Mesendoderm (in vitro differentiated cells): Measurements from ENCODE around the gene MYO10.

Experiments used
- DNase-seq: peaks from one replicate; pipeline ENCODE4 v3.0.0; 2013
- H2AK5ac ChIP-seq: 2 replicates; pipeline ENCODE4 v1.6.1; 2013; ENCODE audit warnings: low read length, inconsistent platforms
- H2BK120ac ChIP-seq: 2 replicates; pipeline ENCODE4 v1.6.1; 2013; ENCODE audit warnings: low read depth, mild to moderate bottlenecking, low read length, moderate library complexity, mixed read lengths
- H2BK15ac ChIP-seq: replicated peaks from 2 replicates; pipeline ENCODE4 v1.6.1; 2013; ENCODE audit warnings: low read depth, mild to moderate bottlenecking, moderate library complexity
- H2BK5ac ChIP-seq: 2 replicates; pipeline ENCODE4 v1.6.1; 2013; ENCODE audit warnings: low read length, inconsistent platforms
- H3K18ac ChIP-seq: 2 replicates; pipeline ENCODE4 v1.6.1; 2013; ENCODE audit warnings: mild to moderate bottlenecking, low read length, mixed read lengths
- H3K23ac ChIP-seq: one replicate; pipeline ENCODE4 v1.6.1; 2013; ENCODE audit warnings: low read length
- H3K27ac ChIP-seq: 2 replicates; pipeline ENCODE4 v1.5.1; 2013; ENCODE audit warnings: low read depth, mild to moderate bottlenecking, inconsistent platforms, low read length, moderate library complexity
- H3K27me3 ChIP-seq: 2 replicates; pipeline ENCODE4 v1.6.1; 2013; ENCODE audit warnings: low read length, control low read depth, mild to moderate bottlenecking, inconsistent platforms; ENCODE audit not compliant: insufficient read depth, poor library complexity
- H3K36me3 ChIP-seq: 2 replicates; pipeline ENCODE4 v1.6.1; 2013; ENCODE audit warnings: low read length, inconsistent platforms; ENCODE audit not compliant: control insufficient read depth, insufficient read depth
- H3K4ac ChIP-seq: one replicate; pipeline ENCODE4 v1.6.1; 2013; ENCODE audit warnings: low read depth, mild to moderate bottlenecking, low read length, moderate library complexity
- H3K4me1 ChIP-seq: 2 replicates; pipeline ENCODE4 v1.6.1; 2013; ENCODE audit warnings: low read depth, low read length, inconsistent platforms; ENCODE audit not compliant: control insufficient read depth
- H3K4me2 ChIP-seq: 2 replicates; pipeline ENCODE4 v1.6.1; 2013; ENCODE audit warnings: low read length
- H3K4me3 ChIP-seq: 2 replicates; pipeline ENCODE4 v1.5.1; 2013; ENCODE audit warnings: mild to moderate bottlenecking, low read length
- H3K56ac ChIP-seq: one replicate; pipeline ENCODE4 v1.6.1; 2013; ENCODE audit warnings: low read length
- H3K79me1 ChIP-seq: 2 replicates; pipeline ENCODE4 v1.6.1; 2013; ENCODE audit warnings: low read length, inconsistent platforms
- H3K79me2 ChIP-seq: 2 replicates; pipeline ENCODE4 v1.6.1; 2013; ENCODE audit warnings: mild to moderate bottlenecking, low read length; ENCODE audit not compliant: control insufficient read depth, insufficient read depth
- H3K9ac ChIP-seq: 2 replicates; pipeline ENCODE4 v1.6.1; 2013; ENCODE audit warnings: low read length, inconsistent platforms
- H4K5ac ChIP-seq: one replicate; pipeline ENCODE4 v1.6.1; 2013; ENCODE audit warnings: low read length
- H4K8ac ChIP-seq: one replicate; pipeline ENCODE4 v1.6.1; 2013; ENCODE audit warnings: low read depth, mild to moderate bottlenecking, control low read depth, low read length, moderate library complexity
- WGBS: extraction: QIAGEN DNeasy Blood & Tissue Kit; methylation state at CpG from one replicate; pipeline ENCODE4 v1.1.7; 2013; ENCODE audit warnings: low lambda C conversion rate, missing lambda C conversion rate; ENCODE audit not compliant: insufficient coverage; ENCODE audit errors: extremely low coverage; 5-methylcytosine and 5-hydroxymethylcytosine counted together

MYO10 gene

GRCh38 chr5:16681876-16682275 lies 254.2 kb downstream of the MYO10 start:
- Histone ChIP-seq H3K27me3 (no peaks in the 10 kb centered on the region), H3K18ac (no peak overlapping the region), H4K8ac (no peak overlapping the region), H3K9ac (no peak overlapping the region), H3K4me1 (no peaks in the 10 kb centered on the region), H3K23ac (no peak overlapping the region), H2BK15ac (no peak overlapping the region), H2BK5ac (no peak overlapping the region), H3K79me2 (no peaks in the 10 kb centered on the region), H2BK120ac (no peak overlapping the region), H4K5ac (no peak overlapping the region), H3K36me3 (peaks cover 3% of the 10 kb centered on the region), H3K4me2 (no peak overlapping the region), H3K27ac (no peak overlapping the region), H3K56ac (no peak overlapping the region), H3K4ac (no peak overlapping the region), H2AK5ac (no peak overlapping the region), H3K4me3 (no peak overlapping the region), H3K79me1 (no peaks in the 10 kb centered on the region)
- no CpG with 5 or more reads among the region's 13 CpGs for WGBS
- no peak for DNase-seq

GRCh38 chr5:16679863-16680262 lies 256.2 kb downstream of the MYO10 start:
- Histone ChIP-seq H3K4me1 (no peaks in the 10 kb centered on the region), H2BK15ac (no peak overlapping the region), H2BK5ac (no peak overlapping the region), H3K9ac (no peak overlapping the region), H2BK120ac (no peak overlapping the region), H3K4me2 (no peak overlapping the region), H2AK5ac (no peak overlapping the region), H3K79me2 (no peaks in the 10 kb centered on the region), H3K18ac (no peak overlapping the region), H3K27ac (no peak overlapping the region), H3K23ac (no peak overlapping the region), H3K4me3 (no peak overlapping the region), H3K56ac (no peak overlapping the region), H3K36me3 (peaks cover 5% of the 10 kb centered on the region), H3K27me3 (no peaks in the 10 kb centered on the region), H4K5ac (no peak overlapping the region), H3K4ac (no peak overlapping the region), H3K79me1 (no peaks in the 10 kb centered on the region), H4K8ac (no peak overlapping the region)
- peak; percentile 57 for DNase-seq
- WGBS = no CpG with 5 or more reads among the region's 14 CpGs

GRCh38 chr5:16679190-16679589 lies 256.9 kb downstream of the MYO10 start:
- Histone ChIP-seq H3K56ac (no peak overlapping the region), H3K4me1 (no peaks in the 10 kb centered on the region), H4K5ac (no peak overlapping the region), H3K36me3 (peaks cover 5% of the 10 kb centered on the region), H2AK5ac (no peak overlapping the region), H2BK15ac (no peak overlapping the region), H3K4me3 (no peak overlapping the region), H2BK5ac (no peak overlapping the region), H3K27ac (no peak overlapping the region), H4K8ac (no peak overlapping the region), H3K9ac (no peak overlapping the region), H3K27me3 (no peaks in the 10 kb centered on the region), H3K79me1 (no peaks in the 10 kb centered on the region), H3K18ac (no peak overlapping the region), H3K23ac (no peak overlapping the region), H2BK120ac (no peak overlapping the region), H3K4me2 (no peak overlapping the region), H3K4ac (no peak overlapping the region), H3K79me2 (no peaks in the 10 kb centered on the region)
- no CpG with 5 or more reads among the region's 9 CpGs for WGBS
- DNase-seq = no peak

GRCh38 chr5:16675806-16676205 lies 260.3 kb downstream of the MYO10 start:
- Histone ChIP-seq H3K79me1 (no peaks in the 10 kb centered on the region), H3K36me3 (peaks cover 6% of the 10 kb centered on the region), H3K4me1 (no peaks in the 10 kb centered on the region), H4K5ac (no peak overlapping the region), H3K23ac (no peak overlapping the region), H3K4me2 (no peak overlapping the region), H4K8ac (no peak overlapping the region), H2BK5ac (no peak overlapping the region), H3K79me2 (no peaks in the 10 kb centered on the region), H3K56ac (no peak overlapping the region), H3K27me3 (no peaks in the 10 kb centered on the region), H3K18ac (no peak overlapping the region), H2AK5ac (no peak overlapping the region), H2BK120ac (no peak overlapping the region), H3K4me3 (no peak overlapping the region), H3K9ac (no peak overlapping the region), H2BK15ac (no peak overlapping the region), H3K4ac (no peak overlapping the region), H3K27ac (no peak overlapping the region)
- no peak for DNase-seq
- WGBS = 100% methylated on average over 2 of the region's 9 CpGs

GRCh38 chr5:16674750-16675149 lies 261.3 kb downstream of the MYO10 start:
- no peak for DNase-seq
- WGBS = no CpG with 5 or more reads among the region's 8 CpGs
- Histone ChIP-seq H2BK120ac (no peak overlapping the region), H3K36me3 (peaks cover 6% of the 10 kb centered on the region), H3K4me3 (no peak overlapping the region), H3K56ac (no peak overlapping the region), H3K27ac (no peak overlapping the region), H3K23ac (no peak overlapping the region), H3K79me1 (no peaks in the 10 kb centered on the region), H2BK15ac (no peak overlapping the region), H3K4me1 (no peaks in the 10 kb centered on the region), H4K5ac (no peak overlapping the region), H3K9ac (no peak overlapping the region), H2AK5ac (no peak overlapping the region), H3K27me3 (no peaks in the 10 kb centered on the region), H2BK5ac (no peak overlapping the region), H3K79me2 (no peaks in the 10 kb centered on the region), H3K4ac (no peak overlapping the region), H4K8ac (no peak overlapping the region), H3K18ac (no peak overlapping the region), H3K4me2 (no peak overlapping the region)
